Duodenal mucosa (tissue), 2 donors: Measurements from ENCODE around the gene FBXW8.

Experiments used
- H3K27ac ChIP-seq: one replicate; pipeline ENCODE4 v1.7.0; 2013; ENCODE audit warnings: low read depth, low read length
- H3K27me3 ChIP-seq, 2 donors: one replicate each; pipeline ENCODE4 v1.7.0; 2013; ENCODE audit warnings: low read length in 2 of 2, control low read depth in 1 of 2; ENCODE audit not compliant: insufficient read depth in 2 of 2, control insufficient read depth in 1 of 2
- H3K36me3 ChIP-seq, 2 donors: one replicate each; pipeline ENCODE4 v1.7.0; 2013; ENCODE audit warnings: low read length in 2 of 2, control low read depth in 1 of 2; ENCODE audit not compliant: insufficient read depth in 2 of 2, control insufficient read depth in 1 of 2
- H3K4me1 ChIP-seq, 2 donors: one replicate each; pipeline ENCODE4 v1.7.0; 2013; ENCODE audit warnings: low read length in 2 of 2, control low read depth in 1 of 2; ENCODE audit not compliant: insufficient read depth in 2 of 2, control insufficient read depth in 1 of 2
- H3K4me3 ChIP-seq, 2 donors: one replicate each; pipeline ENCODE4 v1.7.0; 2013; ENCODE audit warnings: low read length in 2 of 2, low read depth in 1 of 2
- H3K9ac ChIP-seq, 2 donors: one replicate each; pipeline ENCODE4 v1.7.0; 2013; ENCODE audit warnings: low read length in 2 of 2, low read depth in 1 of 2
- H3K9me3 ChIP-seq, 2 donors: one replicate each; pipeline ENCODE4 v1.7.0; 2013; ENCODE audit warnings: low read length in 2 of 2, control low read depth in 1 of 2; ENCODE audit not compliant: control insufficient read depth in 1 of 2

The FBXW8 gene

GRCh38 chr12:117010693-117011451, 100.1 kb downstream of the FBXW8 start:
- no peak overlapping the region for H3K9ac ChIP-seq
- peaks cover 0 to 3% of the 10 kb centered on the region in 2 donors for H3K9me3 ChIP-seq
- H3K4me3 ChIP-seq = no peak overlapping the region
- no peaks in the 10 kb centered on the region for H3K4me1 ChIP-seq
- peaks cover 6 to 37% of the 10 kb centered on the region in 2 donors for H3K36me3 ChIP-seq
- no peak overlapping the region for H3K27ac ChIP-seq
- no peaks in the 10 kb centered on the region for H3K27me3 ChIP-seq

DNA sequence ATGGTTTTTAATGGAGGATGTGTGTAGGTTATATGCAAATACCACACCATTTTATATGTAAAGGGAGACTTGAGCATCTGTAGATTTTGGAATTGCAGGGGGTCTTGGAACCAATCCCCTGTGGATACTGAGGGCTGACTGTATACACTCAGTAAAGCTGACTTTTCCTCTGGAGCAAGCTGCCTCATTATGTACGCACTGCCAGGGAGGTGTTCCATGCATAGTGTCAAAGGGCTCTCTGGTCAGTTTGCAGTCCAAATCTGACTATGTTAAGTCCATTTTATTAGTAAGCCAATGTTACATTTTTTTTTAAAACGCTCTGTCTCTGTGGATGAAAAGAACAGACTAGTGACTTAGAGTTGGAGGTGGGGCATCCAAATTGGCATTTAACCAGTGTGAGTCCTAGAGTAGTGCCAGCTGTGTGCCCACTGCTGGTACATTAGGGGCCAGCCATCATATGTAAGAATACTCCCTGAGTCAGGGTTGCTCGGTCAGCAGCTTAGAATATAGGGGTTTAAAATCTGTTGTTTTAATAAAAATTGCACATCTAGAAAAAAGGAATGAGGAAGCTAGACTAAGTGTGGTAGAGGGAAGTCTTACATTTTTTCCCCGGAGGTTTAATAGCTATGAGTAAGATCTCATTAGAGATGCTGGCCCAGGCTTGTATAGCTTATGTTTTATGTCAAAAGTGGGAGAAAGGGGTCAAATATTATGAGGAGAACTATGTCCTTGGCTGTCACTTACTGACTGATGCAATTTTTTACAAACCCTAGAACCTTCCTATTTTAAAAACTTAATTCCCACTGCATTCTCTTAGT, 101.4 kb downstream of the FBXW8 start:
- Histone ChIP-seq H3K4me1 (no peaks in the 10 kb centered on the region), H3K27ac (no peak overlapping the region), H3K9ac (no peak overlapping the region), H3K36me3 (peaks cover 6 to 34% of the 10 kb centered on the region in 2 donors), H3K4me3 (no peak overlapping the region), H3K9me3 (peaks cover 0 to 3% of the 10 kb centered on the region in 2 donors), H3K27me3 (no peaks in the 10 kb centered on the region)

GRCh38 chr12:117013726-117014125, 103.0 kb downstream of the FBXW8 start:
- Histone ChIP-seq H3K27ac (no peak overlapping the region), H3K9ac (no peak overlapping the region), H3K4me1 (no peaks in the 10 kb centered on the region), H3K27me3 (no peaks in the 10 kb centered on the region), H3K9me3 (peaks cover 0 to 3% of the 10 kb centered on the region in 2 donors), H3K4me3 (no peak overlapping the region), H3K36me3 (peaks cover 6 to 33% of the 10 kb centered on the region in 2 donors)

DNA sequence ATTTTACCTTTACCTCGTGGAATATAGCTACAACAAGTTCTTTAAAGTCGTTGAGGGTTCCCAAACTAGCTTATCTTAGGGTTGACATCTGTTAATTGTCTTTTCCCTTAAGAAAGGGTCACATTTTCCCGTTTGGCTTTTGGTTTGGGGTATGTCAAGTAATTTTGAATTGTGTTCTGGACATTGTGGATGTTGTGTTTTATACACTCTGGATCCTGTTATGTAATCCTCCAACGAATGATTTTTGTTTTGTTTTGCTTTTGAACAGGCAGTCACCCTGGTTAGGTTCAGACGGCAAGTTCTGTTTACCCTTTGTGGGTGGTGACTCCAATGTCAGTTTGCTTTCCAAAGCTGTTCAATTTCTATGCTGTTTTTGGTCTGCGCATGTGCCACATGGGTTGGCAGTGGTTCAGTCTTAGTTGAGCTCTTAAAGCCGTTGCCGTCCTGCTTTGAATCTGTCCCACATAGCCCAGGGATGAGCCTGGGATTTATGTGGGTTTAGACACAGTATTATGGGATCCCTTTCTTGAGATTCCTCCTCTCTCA, 103.7 kb downstream of the FBXW8 start:
- no peaks in the 10 kb centered on the region for H3K4me1 ChIP-seq
- H3K27ac ChIP-seq = no peak overlapping the region
- H3K36me3 ChIP-seq = peaks cover 6 to 33% of the 10 kb centered on the region in 2 donors
- H3K9ac ChIP-seq = no peak overlapping the region
- no peaks in the 10 kb centered on the region for H3K27me3 ChIP-seq
- no peak overlapping the region for H3K4me3 ChIP-seq
- peaks cover 0 to 3% of the 10 kb centered on the region in 2 donors for H3K9me3 ChIP-seq

DNA sequence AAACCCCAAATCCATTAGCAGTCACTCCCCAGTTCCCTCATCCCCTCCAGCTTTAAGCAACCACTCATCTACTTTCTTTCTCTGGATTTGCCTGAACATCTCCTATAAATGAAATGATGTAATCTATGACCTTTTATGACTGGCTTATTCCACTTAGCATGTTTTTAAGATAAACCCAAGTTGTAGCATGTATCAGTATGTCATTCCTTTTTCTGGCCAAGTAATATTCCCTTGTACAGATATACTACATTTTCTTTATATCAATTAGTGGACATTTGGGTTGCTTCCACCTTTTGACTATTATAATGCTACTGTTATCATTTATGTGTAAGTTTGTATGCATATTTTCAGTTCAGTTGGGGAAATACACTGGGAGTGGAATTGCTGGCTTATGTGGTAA, 105.1 kb downstream of the FBXW8 start:
- peaks cover 0 to 3% of the 10 kb centered on the region in 2 donors for H3K9me3 ChIP-seq
- no peak overlapping the region for H3K4me3 ChIP-seq
- H3K4me1 ChIP-seq = no peaks in the 10 kb centered on the region
- peaks cover 6 to 34% of the 10 kb centered on the region in 2 donors for H3K36me3 ChIP-seq
- H3K9ac ChIP-seq = no peak overlapping the region
- no peak overlapping the region for H3K27ac ChIP-seq
- H3K27me3 ChIP-seq = no peaks in the 10 kb centered on the region

- H3K36me3 ChIP-seq = peaks cover 6 to 43% of the 10 kb centered on the region in 2 donors
- H3K4me3 ChIP-seq = no peak overlapping the region
- no peaks in the 10 kb centered on the region for H3K27me3 ChIP-seq
Observed at GRCh38 chr12:117017807-117018206, 107.1 kb downstream of the FBXW8 start.

DNA sequence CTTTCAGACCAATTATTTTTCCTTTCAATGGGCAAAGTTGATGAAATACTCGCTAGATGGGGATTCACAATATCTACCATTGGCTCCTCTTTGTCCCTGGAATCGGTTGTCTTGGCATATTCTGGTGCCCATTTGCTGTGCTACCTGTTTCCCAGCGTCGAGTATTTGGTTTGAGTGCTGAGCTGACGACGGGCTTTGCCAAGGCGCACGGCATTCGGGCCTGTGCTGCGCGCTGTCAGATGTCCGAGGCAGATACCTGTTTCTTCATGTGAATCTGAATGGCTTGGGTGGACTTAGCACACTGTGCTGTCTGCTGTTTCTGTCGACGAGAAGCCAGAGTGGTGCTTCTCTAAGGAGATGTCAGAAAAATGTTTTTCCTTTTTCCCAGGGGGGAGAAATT, 107.5 kb downstream of the FBXW8 start:
- H3K4me3 ChIP-seq = no peak overlapping the region
- no peaks in the 10 kb centered on the region for H3K27me3 ChIP-seq
- no peak overlapping the region for H3K9ac ChIP-seq
- no peaks in the 10 kb centered on the region for H3K4me1 ChIP-seq
- peaks cover 0 to 3% of the 10 kb centered on the region in 2 donors for H3K9me3 ChIP-seq
- H3K36me3 ChIP-seq = peaks cover 6 to 46% of the 10 kb centered on the region in 2 donors
- no peak overlapping the region for H3K27ac ChIP-seq

More at GRCh38 chr12:117017807-117018206, 107.1 kb downstream of the FBXW8 start:
- H3K27ac ChIP-seq = no peak overlapping the region
- H3K9ac ChIP-seq = no peak overlapping the region
- H3K9me3 ChIP-seq = peaks cover 0 to 3% of the 10 kb centered on the region in 2 donors
- H3K4me1 ChIP-seq = no peaks in the 10 kb centered on the region

- peaks cover 6 to 49% of the 10 kb centered on the region in 2 donors for H3K36me3 ChIP-seq
- H3K4me3 ChIP-seq = no peak overlapping the region
- H3K4me1 ChIP-seq = no peaks in the 10 kb centered on the region
- no peak overlapping the region for H3K9ac ChIP-seq
- no peaks in the 10 kb centered on the region for H3K27me3 ChIP-seq
- H3K9me3 ChIP-seq = peaks cover 0 to 3% of the 10 kb centered on the region in 2 donors
- H3K27ac ChIP-seq = no peak overlapping the region
Observed at GRCh38 chr12:117018685-117019084, 107.9 kb downstream of the FBXW8 start.

DNA sequence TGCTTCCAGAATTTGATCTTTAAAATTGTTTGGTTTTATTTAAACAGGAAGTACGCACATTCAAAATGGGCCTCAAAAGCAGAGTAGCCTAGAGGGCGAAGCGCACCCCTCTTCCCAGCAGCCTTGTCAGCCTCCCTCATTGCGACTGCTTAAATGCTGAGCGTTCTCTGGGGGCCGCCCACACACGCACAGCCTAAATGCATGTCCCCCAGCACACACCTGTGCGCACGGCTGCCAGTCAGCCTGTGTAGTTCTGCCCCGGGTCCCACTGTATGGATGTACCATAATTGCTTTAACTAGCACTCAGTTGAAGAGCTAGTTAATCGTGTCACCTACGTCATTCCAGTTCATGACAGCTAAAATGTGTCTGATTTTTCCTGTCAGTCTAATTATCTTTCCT, 109.1 kb downstream of the FBXW8 start:
- Histone ChIP-seq H3K9ac (no peak overlapping the region), H3K27ac (no peak overlapping the region), H3K27me3 (no peaks in the 10 kb centered on the region), H3K36me3 (peaks cover 14 to 51% of the 10 kb centered on the region in 2 donors), H3K4me3 (no peak overlapping the region), H3K4me1 (no peaks in the 10 kb centered on the region), H3K9me3 (peaks cover 0 to 3% of the 10 kb centered on the region in 2 donors)
